ENCODE data around the gene GFER.
A peak's percentile ranks its signal among the peaks of the same experiment; 100 is the strongest.
"Not testable (repeated sequence)": the region's sequence is repeated elsewhere in the genome, so short reads cannot be mapped to it uniquely, and the experiment has no call there.

Gene GFER

GRCh38 chr16:2008631-2009163, 24.7 kb downstream of the GFER start:
- DNase-seq, result no peak

- DNase-seq, result no peak
Observed at GRCh38 chr16:2009164-2009711, 25.2 kb downstream of the GFER start.

GRCh38 chr16:2009791-2010510, 26.0 kb downstream of the GFER start, which contains the start of gene ZNF598:
Gene ZNF598, minus strand, starts transcription at chr16:2009821.
- DNase-seq, result peak; percentile 70

GRCh38 chr16:2011726-2012125, 27.7 kb downstream of the GFER start:
- not testable (repeated sequence) for DNase-seq

GRCh38 chr16:2013527-2013926, 29.5 kb downstream of the GFER start:
- no peak for DNase-seq

GRCh38 chr16:2015117-2015946, 31.3 kb downstream of the GFER start:
- no peak for DNase-seq

- DNase-seq, result no peak
Observed at GRCh38 chr16:2015947-2016208, 31.9 kb downstream of the GFER start.

- no peak for DNase-seq
Observed at GRCh38 chr16:2016407-2016922, 32.5 kb downstream of the GFER start.

GRCh38 chr16:2019518-2019920, 35.5 kb downstream of the GFER start, which contains the start of gene NPW:
Gene NPW, plus strand, starts transcription at chr16:2019785.
- DNase-seq, result no peak

GRCh38 chr16:2019921-2020831, 36.2 kb downstream of the GFER start:
- DNase-seq, result no peak

GRCh38 chr16:2022723-2023091, 38.7 kb downstream of the GFER start:
- no peak for DNase-seq

GRCh38 chr16:2023092-2024031, 39.4 kb downstream of the GFER start:
- DNase-seq, result peak; percentile 89

- no peak for DNase-seq
Observed at GRCh38 chr16:2024032-2024420, 40.0 kb downstream of the GFER start.

- DNase-seq, result no peak
Observed at GRCh38 chr16:2025251-2025650, 41.3 kb downstream of the GFER start.

- DNase-seq, result no peak
Observed at GRCh38 chr16:2025878-2026460, 42.0 kb downstream of the GFER start.

GRCh38 chr16:2026461-2027023, 42.5 kb downstream of the GFER start, which contains the start of gene NHERF2:
Gene NHERF2, plus strand, starts transcription at chr16:2026902. Its CDS starts 104 bp downstream, at chr16:2027006.
- no peak for DNase-seq

GRCh38 chr16:2027024-2028010, 43.3 kb downstream of the GFER start:
- no peak for DNase-seq

- no peak for DNase-seq
Observed at GRCh38 chr16:2028146-2028545, 44.2 kb downstream of the GFER start.

- no peak for DNase-seq
Observed at GRCh38 chr16:2028620-2029220, 44.7 kb downstream of the GFER start.

Data from stimulated activated naive CD4-positive, alpha-beta T cell treated with Interleukin-2 at 50 U/mL for 16 hours (primary cell).